CD4-positive, alpha-beta memory T cell (primary cell): ENCODE measurements around the gene BIRC6. TPM values are rescaled to one million over a fixed set of nuclear protein-coding genes. Genes with fewer than 3 reads are reported as not detected.

Experiments used
- CTCF ChIA-PET: fragments of 350-600 bp; sonication (Branson Sonifier 250); formaldehyde crosslinking; loops from one replicate; lab custom pipeline; 2021; ENCODE audit warnings: inconsistent platforms; ENCODE audit not compliant: partially characterized antibody; lab: Charles Lee
- POLR2A ChIA-PET: fragments of 350-600 bp; sonication (Branson Sonifier 250); formaldehyde crosslinking; loops from one replicate; lab custom pipeline; 2021; ENCODE audit not compliant: partially characterized antibody; lab: Charles Lee
- DNase-seq, 5 donors: peaks; one replicate each; pipeline versions ENCODE4 v3.0.0 to v3.0.0-alpha.2; 2020 to 2022; ENCODE audit warnings: mixed read lengths in 1 of 5
- H3K27ac ChIP-seq: one replicate; pipeline ENCODE4 v1.7.0; 2013; ENCODE audit warnings: low read depth, low read length
- H3K27me3 ChIP-seq: 2 replicates; pipeline ENCODE4 v1.7.0; 2013; ENCODE audit warnings: mild to moderate bottlenecking, low read length, moderate library complexity; ENCODE audit not compliant: insufficient read depth
- H3K36me3 ChIP-seq: 2 replicates; pipeline ENCODE4 v1.7.0; 2013; ENCODE audit warnings: mild to moderate bottlenecking, low read length, moderate library complexity; ENCODE audit not compliant: insufficient read depth
- H3K4me1 ChIP-seq: 2 replicates; pipeline ENCODE4 v1.7.0; 2013; ENCODE audit warnings: mild to moderate bottlenecking, low read length, moderate library complexity; ENCODE audit not compliant: insufficient read depth
- H3K4me3 ChIP-seq, 2 donors: one replicate each; pipeline ENCODE4 v1.7.0; 2013; ENCODE audit warnings: low read length in 2 of 2, mild to moderate bottlenecking in 1 of 2
- H3K9me3 ChIP-seq, 2 donors: one replicate each; pipeline ENCODE4 v1.7.0; 2013; ENCODE audit warnings: low read length in 2 of 2, control low read depth in 1 of 2; ENCODE audit not compliant: control insufficient read depth in 1 of 2
- H3K27ac Mint-ChIP-seq, 7 donors: one replicate each; pipeline ENCODE4 v1.8.0; 2020 to 2021; ENCODE audit warnings: mixed read lengths in 7 of 7, mild to moderate bottlenecking in 6 of 7, inconsistent platforms in 3 of 7, moderate library complexity in 3 of 7
- H3K27me3 Mint-ChIP-seq, 2 donors: one replicate each; pipeline ENCODE4 v1.8.0; 2020 to 2021; ENCODE audit warnings: mixed read lengths in 2 of 2
- H3K36me3 Mint-ChIP-seq, 2 donors: one replicate each; pipeline ENCODE4 v1.8.0; 2020 to 2021; ENCODE audit warnings: mixed read lengths in 2 of 2, inconsistent platforms in 1 of 2, mild to moderate bottlenecking in 1 of 2
- H3K4me1 Mint-ChIP-seq, 4 donors: one replicate each; pipeline ENCODE4 v1.8.0; 2020 to 2021; ENCODE audit warnings: mixed read lengths in 4 of 4, mild to moderate bottlenecking in 1 of 4
- H3K4me3 Mint-ChIP-seq, 8 donors: one replicate each; pipeline ENCODE4 v1.8.0; 2020 to 2021; ENCODE audit warnings: mixed read lengths in 8 of 8, mild to moderate bottlenecking in 7 of 8, moderate library complexity in 6 of 8, inconsistent platforms in 3 of 8
- H3K9me3 Mint-ChIP-seq, 8 donors: one replicate each; pipeline ENCODE4 v1.8.0; 2020 to 2021; ENCODE audit warnings: mixed read lengths in 8 of 8, mild to moderate bottlenecking in 5 of 8, inconsistent platforms in 3 of 8, moderate library complexity in 1 of 8
- intact Hi-C: fragments of 100-400 bp; cut with micrococcal nuclease; formaldehyde crosslinking; loops from one replicate; pipeline ENCODE4 v1.15.1; 2023
- polyA plus RNA-seq, 2 donors: library from polyadenylated mRNA; unstranded; fragments of 300-500 nt; fragmentation: Illumina TruSeq; gene quantifications; one replicate each; pipeline ENCODE4 v1.2.3, GENCODE V29; 2021
- total RNA-seq, 2 experiments: library from RNA; stranded (reverse); gene quantifications; one replicate each; pipeline ENCODE4 v1.2.3, GENCODE V29; 2021

BIRC6 gene
- total and polyA plus RNA-seq, 4 experiments from 2014 or later = 19.0 to 151 (median 95.0) TPM

DNA sequence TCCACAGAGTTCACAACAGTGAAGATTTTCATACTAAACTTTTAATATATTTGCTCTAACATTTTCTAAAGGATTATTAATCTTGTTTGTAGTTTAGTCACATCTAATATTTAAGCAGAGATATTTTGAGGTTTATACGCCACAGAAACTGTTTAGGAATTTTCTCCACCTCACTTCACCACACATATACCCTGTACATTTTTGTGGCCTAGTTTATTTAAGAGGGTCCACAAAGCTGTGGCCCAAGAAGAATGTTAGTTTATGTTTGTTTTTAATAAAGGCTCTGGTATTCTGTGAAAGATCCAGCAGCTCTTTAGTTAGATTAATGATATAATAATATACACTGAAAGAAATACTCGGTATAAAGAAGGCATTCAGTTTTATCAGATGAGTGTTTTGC, 138.3 kb downstream of the BIRC6 start:
- ChIA-PET CTCF (no interaction called here), POLR2A (no interaction called here)
- peaks cover 38% of the 10 kb centered on the region for H3K36me3 ChIP-seq

DNA sequence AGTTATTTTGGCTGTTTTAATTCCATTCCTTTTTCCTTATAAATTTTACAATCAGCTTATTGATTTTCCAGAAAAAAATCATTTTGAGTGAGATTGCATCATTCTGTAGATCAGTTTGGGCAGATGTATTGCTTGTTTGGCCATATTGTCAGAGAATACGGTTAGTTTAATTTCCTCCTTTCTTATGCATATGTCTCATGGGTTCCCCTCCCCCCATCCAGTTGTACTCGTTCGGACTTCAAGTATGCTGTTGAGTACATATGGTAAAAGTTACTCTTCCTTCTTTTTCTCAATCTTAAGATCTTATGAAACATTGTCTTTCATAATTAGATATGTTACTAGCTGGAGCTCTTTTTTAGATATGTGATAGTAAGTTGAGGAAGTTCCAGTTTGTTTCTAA, 139.8 kb downstream of the BIRC6 start:
- peaks cover 37% of the 10 kb centered on the region for H3K36me3 ChIP-seq

More for the DNA sequence above, 138.3 kb downstream of the BIRC6 start:
- H3K27ac Mint-ChIP-seq = peak overlapping the region in 1 of 7 donors; percentile 37
- H3K27me3 ChIP-seq = no peaks in the 10 kb centered on the region
- no peaks in the 10 kb centered on the region for H3K9me3 ChIP-seq
- no peaks in the 10 kb centered on the region for H3K27me3 Mint-ChIP-seq
- DNase-seq = no peak
- H3K4me1 Mint-ChIP-seq = peaks cover 3 to 7% (median 6%) of the 10 kb centered on the region in 4 donors
- intact Hi-C loops = no loop called here
- H3K9me3 Mint-ChIP-seq = no peaks in the 10 kb centered on the region
- no peak overlapping the region for H3K4me3 Mint-ChIP-seq
- H3K36me3 Mint-ChIP-seq = peaks cover 28 to 61% of the 10 kb centered on the region in 2 donors
- no peak overlapping the region for H3K4me3 ChIP-seq
- no peaks in the 10 kb centered on the region for H3K4me1 ChIP-seq
- no peak overlapping the region for H3K27ac ChIP-seq

DNA sequence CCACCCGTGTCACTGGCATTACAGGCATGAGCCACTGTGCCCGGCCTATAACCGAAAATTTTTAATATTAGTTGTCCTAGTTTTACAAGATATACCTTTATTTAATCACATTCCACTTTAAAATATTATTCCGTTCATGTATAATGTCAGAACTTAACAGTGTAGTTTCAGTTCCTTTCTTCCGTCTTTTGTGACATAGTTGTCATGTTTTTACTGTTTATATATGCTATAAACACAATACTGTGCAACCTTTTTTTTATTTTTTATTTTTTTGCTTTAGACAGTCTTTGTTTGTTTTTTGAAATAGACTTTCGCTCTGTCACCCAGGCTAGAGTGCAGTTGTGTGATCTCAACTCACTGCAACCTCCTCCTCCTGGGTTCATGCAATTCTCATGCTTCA, 141.5 kb downstream of the BIRC6 start:
- Histone ChIP-seq H3K36me3 (peaks cover 50% of the 10 kb centered on the region), H3K4me1 (no peaks in the 10 kb centered on the region), H3K9me3 (no peaks in the 10 kb centered on the region), H3K4me3 (no peak overlapping the region), H3K27me3 (no peaks in the 10 kb centered on the region), H3K27ac (no peak overlapping the region)
- Mint-ChIP-seq H3K27ac (no peak overlapping the region), H3K27me3 (no peaks in the 10 kb centered on the region), H3K4me3 (no peak overlapping the region), H3K36me3 (peaks cover 35 to 73% of the 10 kb centered on the region in 2 donors), H3K4me1 (peaks cover 3 to 7% (median 5%) of the 10 kb centered on the region in 4 donors), H3K9me3 (no peaks in the 10 kb centered on the region)
- intact Hi-C loops = no loop called here
- ChIA-PET POLR2A (no interaction called here), CTCF (no interaction called here)
- DNase-seq = no peak

More for the DNA sequence above, 139.8 kb downstream of the BIRC6 start:
- ChIA-PET POLR2A (no interaction called here), CTCF (no interaction called here)
- H3K27me3 ChIP-seq = no peaks in the 10 kb centered on the region
- Mint-ChIP-seq H3K27me3 (no peaks in the 10 kb centered on the region), H3K36me3 (peaks cover 30 to 60% of the 10 kb centered on the region in 2 donors), H3K9me3 (no peaks in the 10 kb centered on the region), H3K4me1 (peaks cover 3 to 7% (median 5%) of the 10 kb centered on the region in 4 donors), H3K27ac (peak overlapping the region in 2 of 7 donors; percentile 33 to 50), H3K4me3 (no peak overlapping the region)
- H3K4me1 ChIP-seq = no peaks in the 10 kb centered on the region
- no peaks in the 10 kb centered on the region for H3K9me3 ChIP-seq
- H3K4me3 ChIP-seq = no peak overlapping the region
- H3K27ac ChIP-seq = no peak overlapping the region
- intact Hi-C loops = no loop called here
- no peak for DNase-seq

DNA sequence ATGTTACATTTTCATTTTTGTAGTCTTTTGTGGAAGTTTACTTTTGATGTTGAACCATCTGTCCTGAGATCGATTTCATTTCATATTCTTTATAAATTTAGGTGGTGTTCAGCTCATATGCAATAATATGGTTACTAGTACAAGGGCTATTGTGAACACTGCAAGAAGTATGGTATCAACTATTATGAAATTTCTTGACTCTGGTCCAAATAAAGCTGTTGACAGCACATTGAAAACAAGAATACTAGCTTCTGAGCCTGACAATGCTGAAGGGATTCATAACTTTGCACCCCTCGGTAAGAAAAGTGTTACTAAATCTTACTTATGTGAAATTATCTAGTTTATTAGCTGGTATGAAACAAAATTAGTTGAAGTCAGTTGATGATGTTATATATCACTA, 146.1 kb downstream of the BIRC6 start:
- intact Hi-C loops = no loop called here
- POLR2A ChIA-PET = no interaction called here
- Histone ChIP-seq H3K4me1 (no peaks in the 10 kb centered on the region), H3K4me3 (no peak overlapping the region), H3K27ac (no peak overlapping the region), H3K27me3 (no peaks in the 10 kb centered on the region), H3K9me3 (no peaks in the 10 kb centered on the region), H3K36me3 (peaks cover 58% of the 10 kb centered on the region)
- Mint-ChIP-seq H3K4me1 (peaks cover 0 to 3% (median 1%) of the 10 kb centered on the region in 4 donors), H3K4me3 (no peak overlapping the region), H3K27me3 (no peaks in the 10 kb centered on the region), H3K27ac (no peak overlapping the region), H3K9me3 (no peaks in the 10 kb centered on the region), H3K36me3 (peaks cover 32 to 72% of the 10 kb centered on the region in 2 donors)
- DNase-seq = no peak
- CTCF ChIA-PET = no interaction called here

DNA sequence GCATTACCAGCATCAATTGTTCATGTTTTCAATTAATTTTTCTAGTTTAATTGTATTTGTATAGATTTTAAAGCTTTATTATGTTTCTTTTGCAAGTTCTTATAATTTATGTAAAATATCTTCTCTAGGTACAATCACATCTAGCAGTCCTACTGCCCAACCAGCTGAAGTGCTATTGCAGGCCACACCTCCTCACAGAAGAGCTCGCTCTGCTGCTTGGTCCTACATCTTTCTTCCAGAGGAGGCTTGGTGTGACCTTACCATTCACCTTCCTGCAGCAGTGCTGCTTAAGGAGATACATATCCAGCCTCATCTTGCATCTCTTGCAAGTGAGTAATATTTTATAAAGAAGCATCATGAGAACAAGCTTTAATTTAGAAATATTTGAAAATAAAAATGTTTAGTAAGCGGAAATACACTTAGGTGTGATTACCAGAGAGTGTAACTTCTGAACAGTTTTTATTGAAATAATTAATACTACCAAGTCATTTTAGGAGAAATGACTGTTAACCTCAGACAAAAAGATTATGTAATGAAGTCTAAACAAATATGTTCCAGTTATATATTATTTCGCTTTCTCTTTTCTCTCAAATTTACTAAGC, 148.2 kb downstream of the BIRC6 start:
- no peak overlapping the region for H3K4me3 ChIP-seq
- H3K4me1 ChIP-seq = no peaks in the 10 kb centered on the region
- Mint-ChIP-seq H3K27ac (peak overlapping the region in 1 of 7 donors; percentile 9), H3K4me3 (no peak overlapping the region), H3K36me3 (peaks cover 22 to 70% of the 10 kb centered on the region in 2 donors), H3K4me1 (peaks cover 0 to 4% (median 2%) of the 10 kb centered on the region in 4 donors), H3K9me3 (no peaks in the 10 kb centered on the region), H3K27me3 (no peaks in the 10 kb centered on the region)
- no peaks in the 10 kb centered on the region for H3K27me3 ChIP-seq
- POLR2A ChIA-PET = no interaction called here
- intact Hi-C loops = no loop called here
- CTCF ChIA-PET = no interaction called here
- no peaks in the 10 kb centered on the region for H3K9me3 ChIP-seq
- H3K36me3 ChIP-seq = peaks cover 58% of the 10 kb centered on the region
- no peak overlapping the region for H3K27ac ChIP-seq
- no peak for DNase-seq

DNA sequence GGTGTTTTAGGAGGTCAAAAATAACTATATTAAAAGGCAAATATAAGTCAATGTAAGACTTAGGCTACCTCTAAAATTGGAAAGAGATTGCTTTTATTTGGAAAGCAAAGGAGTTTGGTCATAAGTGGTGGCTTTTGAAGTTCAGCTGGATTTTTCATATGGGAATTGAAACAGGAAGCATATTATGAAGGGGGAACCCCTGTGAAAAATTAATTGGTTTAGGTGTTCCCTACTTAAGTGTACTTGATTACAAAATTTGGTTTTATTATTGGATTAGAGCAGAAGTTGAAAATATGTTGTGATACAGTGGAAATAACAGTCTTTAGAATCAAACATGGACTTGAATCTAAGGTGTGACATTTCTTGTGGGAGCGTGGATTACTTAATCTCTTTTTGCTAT, 149.6 kb downstream of the BIRC6 start:
- intact Hi-C loops = no loop called here
- no peaks in the 10 kb centered on the region for H3K27me3 Mint-ChIP-seq
- POLR2A ChIA-PET = no interaction called here
- DNase-seq = no peak
- Histone ChIP-seq H3K9me3 (no peaks in the 10 kb centered on the region), H3K4me3 (no peak overlapping the region), H3K4me1 (no peaks in the 10 kb centered on the region), H3K27ac (no peak overlapping the region), H3K36me3 (peaks cover 62% of the 10 kb centered on the region), H3K27me3 (no peaks in the 10 kb centered on the region)
- peaks cover 0 to 5% (median 2%) of the 10 kb centered on the region in 4 donors for H3K4me1 Mint-ChIP-seq
- CTCF ChIA-PET = interaction anchor here (1.5 kb wide), 1 partner anchor 9 kb away, joined by 6 read pairs; no protein-coding TSS in a partner anchor
- H3K36me3 Mint-ChIP-seq = peaks cover 28 to 70% of the 10 kb centered on the region in 2 donors
- H3K27ac Mint-ChIP-seq = peak overlapping the region in 3 of 7 donors; percentile 36 to 48 (median 48)
- H3K4me3 Mint-ChIP-seq = no peak overlapping the region
- no peaks in the 10 kb centered on the region for H3K9me3 Mint-ChIP-seq

DNA sequence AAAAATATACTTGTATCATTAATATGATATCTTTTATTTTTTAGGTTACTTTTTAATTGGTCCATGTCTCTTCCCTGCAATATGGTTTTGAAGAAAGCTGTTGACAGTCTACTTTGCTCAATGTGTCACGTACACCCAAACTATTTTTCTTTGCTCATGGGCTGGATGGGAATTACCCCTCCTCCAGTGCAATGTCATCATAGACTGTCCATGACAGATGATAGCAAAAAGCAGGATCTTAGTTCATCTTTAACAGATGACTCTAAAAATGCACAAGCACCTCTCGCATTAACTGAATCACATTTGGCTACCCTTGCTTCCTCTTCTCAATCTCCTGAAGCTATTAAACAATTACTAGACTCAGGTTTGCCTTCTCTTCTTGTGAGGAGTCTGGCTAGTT, 158.1 kb downstream of the BIRC6 start:
- H3K4me1 ChIP-seq = no peaks in the 10 kb centered on the region
- H3K36me3 ChIP-seq = peaks cover 41% of the 10 kb centered on the region
- DNase-seq = no peak
- Mint-ChIP-seq H3K9me3 (no peaks in the 10 kb centered on the region), H3K4me1 (peaks cover 0 to 1% (median 0%) of the 10 kb centered on the region in 4 donors), H3K36me3 (peaks cover 66 to 73% of the 10 kb centered on the region in 2 donors), H3K27me3 (no peaks in the 10 kb centered on the region), H3K27ac (peak overlapping the region in 1 of 7 donors; percentile 43), H3K4me3 (no peak overlapping the region)
- ChIA-PET CTCF (no interaction called here), POLR2A (no interaction called here)
- intact Hi-C loops = no loop called here
- no peak overlapping the region for H3K4me3 ChIP-seq
- H3K27me3 ChIP-seq = no peaks in the 10 kb centered on the region
- H3K9me3 ChIP-seq = no peaks in the 10 kb centered on the region
- no peak overlapping the region for H3K27ac ChIP-seq
